C4-2B (cell line): ENCODE results near the gene ADAT2.

ENCODE experiments used
- CTCF ChIP-seq: fragments of 450-650 bp; conservative IDR thresholded peaks from 2 replicates; pipeline ENCODE4 v1.5.1; 2017; ENCODE audit warnings: mild to moderate bottlenecking
- ZFX ChIP-seq: fragments of 450-650 bp; IDR thresholded peaks from 2 replicates; pipeline ENCODE4 v1.6.1; 2017

- TF ChIP-seq CTCF (no peak), ZFX (no peak)
Measured at GRCh38 chr6:143390278-143390677, 60.2 kb downstream of the ADAT2 start.
